Measurements from ENCODE around the gene C20orf202.

DNA sequence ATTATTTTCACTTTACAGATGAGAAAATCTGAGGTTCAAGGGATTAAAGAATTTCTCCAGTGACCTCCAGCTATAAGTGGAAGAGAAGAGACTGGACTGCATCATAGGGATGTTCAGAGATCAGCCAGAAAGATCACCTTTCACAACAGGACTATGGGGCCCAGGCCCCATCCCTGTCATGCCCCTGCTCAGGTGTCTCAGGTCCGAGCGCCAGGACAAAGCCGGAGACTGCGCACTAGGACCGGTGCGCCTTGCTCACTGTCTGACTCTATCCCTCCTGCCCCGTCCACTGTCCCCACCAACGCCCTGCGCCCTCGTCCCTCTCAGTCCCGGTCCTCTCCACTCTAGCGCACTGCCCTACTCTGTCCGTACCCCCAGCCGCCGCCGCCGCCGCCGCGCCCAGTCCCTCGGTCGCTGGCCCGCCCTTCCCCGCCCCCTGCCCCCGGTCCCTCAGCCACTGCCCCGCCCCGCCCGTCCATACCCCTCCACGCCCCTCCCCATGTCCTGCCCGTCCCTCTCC is 22.1 kb downstream of the C20orf202 start:
- TF ChIP-seq, protein P1, sequence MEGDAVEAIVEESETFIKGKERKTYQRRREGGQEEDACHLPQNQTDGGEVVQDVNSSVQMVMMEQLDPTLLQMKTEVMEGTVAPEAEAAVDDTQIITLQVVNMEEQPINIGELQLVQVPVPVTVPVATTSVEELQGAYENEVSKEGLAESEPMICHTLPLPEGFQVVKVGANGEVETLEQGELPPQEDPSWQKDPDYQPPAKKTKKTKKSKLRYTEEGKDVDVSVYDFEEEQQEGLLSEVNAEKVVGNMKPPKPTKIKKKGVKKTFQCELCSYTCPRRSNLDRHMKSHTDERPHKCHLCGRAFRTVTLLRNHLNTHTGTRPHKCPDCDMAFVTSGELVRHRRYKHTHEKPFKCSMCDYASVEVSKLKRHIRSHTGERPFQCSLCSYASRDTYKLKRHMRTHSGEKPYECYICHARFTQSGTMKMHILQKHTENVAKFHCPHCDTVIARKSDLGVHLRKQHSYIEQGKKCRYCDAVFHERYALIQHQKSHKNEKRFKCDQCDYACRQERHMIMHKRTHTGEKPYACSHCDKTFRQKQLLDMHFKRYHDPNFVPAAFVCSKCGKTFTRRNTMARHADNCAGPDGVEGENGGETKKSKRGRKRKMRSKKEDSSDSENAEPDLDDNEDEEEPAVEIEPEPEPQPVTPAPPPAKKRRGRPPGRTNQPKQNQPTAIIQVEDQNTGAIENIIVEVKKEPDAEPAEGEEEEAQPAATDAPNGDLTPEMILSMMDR (IDR thresholded peaks at IDR 0.05; ENCODE audit: insufficient read depth, low read depth, low read length) = no peak
- TF ChIP-seq EZH2 (IDR thresholded peaks at IDR 0.05; ENCODE audit: insufficient read depth, low read length) = no peak

All from astrocyte (in vitro differentiated cells and primary cell).